ENCODE results near the gene IQCE.
"Not testable (repeated sequence)": the region's sequence is repeated elsewhere in the genome, so short reads cannot be mapped to it uniquely, and the experiment has no call there.

Gene IQCE

GRCh38 chr7:2604608-2605174, 45.9 kb downstream of the IQCE start:
- no peak for DNase-seq

- DNase-seq = no peak
These were observed 47.1 kb downstream of the IQCE start for GRCh38 chr7:2605608-2606538.

GRCh38 chr7:2606539-2606936, 47.8 kb downstream of the IQCE start:
- no peak for DNase-seq

GRCh38 chr7:2607122-2607922, 48.5 kb downstream of the IQCE start:
- no peak for DNase-seq

- no peak for DNase-seq
These were observed 49.4 kb downstream of the IQCE start for GRCh38 chr7:2607923-2608904.

GRCh38 chr7:2608921-2609411, 50.2 kb downstream of the IQCE start:
- no peak for DNase-seq

GRCh38 chr7:2609646-2610045, 50.9 kb downstream of the IQCE start:
- DNase-seq = not testable (repeated sequence)

GRCh38 chr7:2610466-2610865, 51.7 kb downstream of the IQCE start:
- DNase-seq = no peak

GRCh38 chr7:2610898-2611297, 52.1 kb downstream of the IQCE start:
- DNase-seq = no peak

GRCh38 chr7:2611401-2611800, 52.6 kb downstream of the IQCE start:
- no peak for DNase-seq

GRCh38 chr7:2611922-2612321, 53.1 kb downstream of the IQCE start:
- no peak for DNase-seq

GRCh38 chr7:2612445-2613097, 53.8 kb downstream of the IQCE start:
- DNase-seq = no peak

GRCh38 chr7:2613098-2613930, 54.5 kb downstream of the IQCE start:
- no peak for DNase-seq

GRCh38 chr7:2613931-2614600, 55.3 kb downstream of the IQCE start:
- DNase-seq = no peak

- no peak for DNase-seq
These were observed 56.0 kb downstream of the IQCE start for GRCh38 chr7:2614631-2615330.

- no peak for DNase-seq
These were observed 57.9 kb downstream of the IQCE start for GRCh38 chr7:2616387-2617324.

GRCh38 chr7:2617325-2617905, 58.6 kb downstream of the IQCE start:
- DNase-seq = no peak

- DNase-seq = no peak
These were observed 60.3 kb downstream of the IQCE start for GRCh38 chr7:2619116-2619515.
